GM15510 (cell line): ENCODE data around the gene GNAS.

Source experiments
- POLR2A ChIP-seq: IDR thresholded peaks from 3 replicates; pipeline ENCODE4 v1.6.1; 2011; ENCODE audit warnings: borderline replicate concordance; ENCODE audit not compliant: insufficient read length; ENCODE audit errors: extremely low read depth

Gene GNAS

DNA sequence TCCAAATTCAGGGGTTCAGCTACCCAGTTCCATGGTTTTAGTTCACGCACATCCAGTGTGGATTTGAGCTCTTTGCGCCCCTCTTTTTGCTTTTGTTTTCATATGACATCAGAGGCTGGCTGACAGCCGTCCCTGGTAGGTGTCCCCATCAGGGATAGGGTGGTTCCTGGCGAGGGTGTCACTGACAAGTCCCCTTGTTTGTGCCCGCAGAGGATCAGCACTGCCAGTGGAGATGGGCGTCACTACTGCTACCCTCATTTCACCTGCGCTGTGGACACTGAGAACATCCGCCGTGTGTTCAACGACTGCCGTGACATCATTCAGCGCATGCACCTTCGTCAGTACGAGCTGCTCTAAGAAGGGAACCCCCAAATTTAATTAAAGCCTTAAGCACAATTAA lies 58.0 kb downstream of the GNAS start:
- no peak for TF ChIP-seq POLR2A

DNA sequence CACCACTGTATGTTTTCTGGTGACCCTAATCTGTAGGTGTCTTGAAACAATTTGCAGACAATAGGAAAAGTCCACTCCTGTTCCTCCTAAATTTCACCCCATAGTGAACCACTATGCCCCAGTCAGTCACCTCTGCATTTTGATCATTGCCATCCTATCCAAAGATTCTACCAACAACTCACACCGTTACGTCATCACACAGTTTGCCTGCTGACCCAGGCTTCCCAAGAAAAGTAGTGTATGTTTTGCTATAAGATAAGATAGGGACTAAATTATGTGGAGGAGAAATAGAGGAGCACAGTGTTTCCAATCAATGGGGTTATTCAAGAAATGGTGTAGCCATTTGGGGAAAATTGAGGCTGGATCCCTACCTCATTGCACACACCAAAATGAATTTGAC lies 58.8 kb downstream of the GNAS start:
- no peak for TF ChIP-seq POLR2A

DNA sequence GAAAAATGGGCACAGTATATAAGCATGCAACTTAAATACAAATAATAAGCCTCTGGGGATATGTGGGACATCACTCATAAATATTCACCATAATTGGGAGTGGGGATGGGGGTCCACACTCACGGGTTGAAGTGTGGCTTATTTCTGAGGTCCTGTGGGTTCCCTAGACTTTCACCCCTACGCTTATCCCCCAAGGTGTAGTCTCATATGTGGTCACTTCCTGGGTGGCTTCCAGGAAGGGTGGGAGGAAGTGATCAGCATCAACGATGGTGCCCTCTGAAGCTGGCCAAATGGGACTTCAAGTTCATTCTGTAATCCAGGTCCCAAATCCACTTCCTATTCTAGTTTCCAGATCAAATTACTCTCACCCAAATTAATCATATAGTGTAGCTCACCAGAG lies 59.5 kb downstream of the GNAS start:
- TF ChIP-seq POLR2A: no peak

DNA sequence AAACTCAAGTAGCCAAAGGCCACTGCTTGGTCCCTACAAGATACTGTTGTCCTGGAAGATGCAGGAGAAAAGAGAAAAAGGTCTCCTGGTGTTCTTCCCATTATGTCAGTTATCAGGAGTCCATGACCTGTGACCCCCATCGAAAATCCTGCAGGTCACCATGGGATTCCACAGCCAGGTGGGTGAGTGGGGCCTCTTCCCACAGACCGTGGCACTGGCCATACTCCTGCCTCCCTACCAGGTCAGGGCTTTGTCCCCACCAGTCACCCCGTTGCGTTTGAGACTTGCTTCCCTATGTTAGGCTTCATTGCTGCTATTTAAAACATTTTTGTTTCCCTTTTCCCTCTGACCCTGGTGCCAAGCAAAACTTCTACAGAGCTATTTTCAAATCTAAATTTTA lies 60.6 kb downstream of the GNAS start:
- no peak for TF ChIP-seq POLR2A

DNA sequence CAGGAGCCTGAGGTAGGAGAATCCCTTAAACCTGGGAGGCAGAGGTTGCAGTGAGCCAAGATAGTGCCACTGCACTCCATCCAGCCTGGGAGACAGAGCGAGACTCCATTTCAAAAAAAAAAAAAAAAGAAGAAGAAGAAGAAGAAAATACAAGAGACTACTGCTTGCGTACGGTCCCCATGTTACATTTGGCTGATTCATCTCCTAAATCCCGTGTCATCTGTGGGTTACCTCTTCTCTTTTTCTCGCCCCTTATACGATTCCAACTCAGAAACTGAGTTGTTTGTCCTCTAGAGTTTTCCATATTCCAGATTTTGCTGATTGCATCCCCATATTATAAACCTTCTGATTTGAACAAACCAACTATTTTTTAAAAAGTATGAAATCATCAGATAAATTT lies 66.1 kb downstream of the GNAS start:
- no peak for TF ChIP-seq POLR2A

DNA sequence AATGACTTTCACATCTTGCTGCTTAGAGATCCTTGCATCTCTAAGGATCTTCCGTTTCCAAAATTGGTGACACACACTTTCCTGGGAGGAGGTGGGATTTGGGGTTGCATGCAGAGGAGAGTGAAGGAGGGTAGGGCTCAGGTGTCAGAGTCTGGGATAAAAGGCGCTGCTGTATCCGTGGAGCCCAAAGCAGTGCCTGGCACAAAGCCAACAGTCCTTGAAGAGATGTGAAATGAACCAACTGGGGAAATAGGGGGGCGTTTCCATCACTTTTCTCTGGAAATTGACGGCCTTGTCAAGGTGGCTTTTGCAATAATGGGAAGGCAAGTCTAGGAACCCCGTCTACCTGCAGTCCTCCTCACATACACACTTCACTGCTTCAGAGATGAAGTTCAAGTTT lies 69.0 kb downstream of the GNAS start:
- no peak for TF ChIP-seq POLR2A

DNA sequence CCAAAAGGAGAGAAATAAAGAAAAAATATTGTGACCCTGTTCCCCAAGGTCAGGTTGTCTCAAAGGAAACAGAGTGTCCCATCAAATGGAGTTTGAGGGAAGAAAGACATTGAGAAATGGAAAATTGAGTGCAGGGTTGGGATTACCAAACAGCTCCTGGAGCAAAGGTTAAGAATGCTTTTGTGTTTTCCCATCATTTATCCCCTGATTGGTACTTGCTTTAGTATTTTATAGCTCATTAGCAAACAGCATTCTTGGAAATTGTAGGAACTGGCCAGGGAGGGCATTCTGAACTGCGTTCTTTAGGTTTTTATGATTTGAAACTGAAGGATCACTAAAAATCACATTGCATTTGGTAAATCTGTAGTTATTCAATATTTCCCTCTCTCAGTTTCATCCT lies 69.5 kb downstream of the GNAS start:
- no peak for TF ChIP-seq POLR2A

DNA sequence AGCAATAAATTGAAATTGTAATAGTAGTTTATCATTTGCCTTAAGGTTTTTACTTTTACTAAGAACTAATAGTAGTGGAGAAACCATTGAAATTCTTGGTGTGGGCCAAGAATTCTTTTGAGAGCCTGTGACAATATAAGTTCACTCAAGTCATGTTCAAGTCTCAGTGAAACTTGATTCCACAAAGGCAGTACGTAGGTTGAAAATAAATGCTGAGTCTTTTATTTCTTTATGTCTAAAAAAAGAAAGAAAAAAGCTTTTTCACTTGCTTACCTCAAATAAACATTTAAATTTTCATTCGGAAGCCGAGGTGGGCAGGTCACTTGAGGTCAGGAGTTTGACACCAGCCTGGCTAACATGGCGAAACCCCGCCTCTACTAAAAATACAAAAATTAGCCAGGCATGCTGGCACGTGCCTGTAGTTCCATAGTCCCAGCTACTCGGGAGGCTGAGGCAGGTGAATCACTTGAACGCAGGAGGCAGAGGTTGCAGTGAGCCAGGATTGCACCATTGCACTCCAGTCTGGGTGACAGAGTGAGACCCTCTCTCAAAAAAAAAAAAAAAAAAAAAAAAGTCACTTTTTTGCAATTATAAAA lies 70.7 kb downstream of the GNAS start:
- TF ChIP-seq POLR2A: no peak

DNA sequence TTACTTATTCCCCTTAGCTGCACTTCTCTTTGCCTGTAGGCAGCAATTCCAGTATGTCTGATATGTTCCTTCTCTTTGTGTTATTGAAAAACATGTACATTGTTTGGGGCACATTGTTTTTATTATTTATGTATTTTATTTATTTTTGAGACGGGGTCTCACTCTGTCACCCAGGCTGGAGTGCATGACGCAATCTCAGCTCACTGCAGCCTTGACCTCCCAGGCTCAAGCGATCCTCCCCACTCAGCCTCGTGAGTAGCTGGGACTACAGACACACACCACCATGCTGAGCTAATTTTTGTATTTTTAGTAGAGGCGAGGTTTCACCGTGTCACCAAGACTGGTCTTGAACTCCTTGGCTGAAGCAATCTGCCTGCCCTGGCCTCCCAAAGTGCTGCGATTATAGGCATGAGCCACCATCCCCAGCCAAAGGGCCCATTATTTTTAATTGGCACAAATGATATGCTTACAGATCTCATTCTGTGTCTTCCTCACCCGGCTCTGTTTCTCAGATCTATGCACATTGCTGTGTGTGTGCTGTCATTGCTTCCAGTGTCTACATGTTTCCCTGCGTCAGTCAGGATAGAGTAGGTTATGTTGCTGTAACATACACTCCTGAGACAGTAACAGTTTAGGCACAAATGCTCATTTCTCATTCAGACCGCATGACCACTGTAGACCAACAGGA lies 74.4 kb downstream of the GNAS start:
- TF ChIP-seq POLR2A: no peak

DNA sequence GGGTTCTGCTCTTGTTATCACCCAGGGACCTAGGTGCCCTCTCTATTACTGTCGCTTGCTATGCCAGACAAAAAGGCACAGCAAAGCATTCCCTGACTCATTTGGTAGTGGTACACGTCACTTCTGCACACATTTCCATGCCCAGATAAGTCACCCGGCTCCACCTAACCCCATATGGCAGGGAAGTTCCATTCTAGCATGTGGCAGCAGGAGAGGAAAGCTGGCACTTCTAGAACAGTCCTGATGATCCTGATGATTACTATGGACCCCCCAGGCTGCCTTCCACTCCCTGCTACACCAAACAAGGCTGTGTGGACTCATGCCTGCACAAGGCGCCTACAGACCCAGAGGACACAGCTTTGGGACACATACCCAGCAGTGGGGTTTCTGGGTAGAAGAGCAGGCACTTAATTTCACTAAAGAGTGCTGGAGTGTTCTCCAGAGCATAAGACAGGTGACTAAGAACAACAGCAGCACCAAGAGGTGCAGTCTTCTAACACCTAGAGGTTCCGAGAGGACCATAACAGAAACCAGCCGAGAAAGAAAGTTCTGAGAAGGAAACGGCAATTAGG lies 75.1 kb downstream of the GNAS start:
- TF ChIP-seq POLR2A: no peak

DNA sequence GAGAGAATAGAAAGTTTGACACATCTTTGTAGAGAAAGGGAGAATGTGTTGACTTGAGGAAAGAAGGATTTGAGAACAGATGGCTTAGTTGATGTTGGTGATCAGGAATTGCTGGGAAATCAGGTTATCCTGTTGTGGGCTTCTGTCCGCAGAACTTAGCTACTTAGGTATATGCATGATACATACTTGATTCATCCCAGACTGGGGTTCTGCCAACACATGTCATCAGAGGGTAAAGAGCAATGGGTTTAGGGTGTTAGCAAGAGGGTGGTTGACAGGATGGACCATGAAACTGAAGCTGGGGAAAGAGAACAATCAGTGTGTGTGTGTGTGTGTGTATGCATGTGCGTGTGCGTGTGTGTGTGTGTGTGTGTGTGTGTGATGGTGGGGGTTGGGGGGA lies 78.0 kb downstream of the GNAS start:
- no peak for TF ChIP-seq POLR2A

DNA sequence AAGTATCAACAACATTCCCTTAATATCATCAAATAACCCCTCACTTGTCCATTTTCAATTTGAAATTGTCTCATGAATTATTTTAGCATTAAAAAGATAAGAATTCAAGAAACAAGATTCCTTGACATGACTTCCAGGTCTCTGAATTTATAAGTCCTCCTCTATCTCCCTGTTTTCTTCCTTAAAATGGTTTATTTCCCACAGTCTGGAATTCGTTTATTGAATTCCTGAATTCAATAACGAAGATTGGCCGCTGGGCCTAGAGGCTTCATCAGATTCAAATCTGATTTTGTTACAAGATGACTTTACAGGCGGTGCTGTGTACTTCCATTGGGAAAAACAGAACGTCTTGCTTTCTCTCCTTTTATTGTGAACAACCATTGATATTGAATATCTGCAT lies 79.7 kb downstream of the GNAS start:
- no peak for TF ChIP-seq POLR2A

DNA sequence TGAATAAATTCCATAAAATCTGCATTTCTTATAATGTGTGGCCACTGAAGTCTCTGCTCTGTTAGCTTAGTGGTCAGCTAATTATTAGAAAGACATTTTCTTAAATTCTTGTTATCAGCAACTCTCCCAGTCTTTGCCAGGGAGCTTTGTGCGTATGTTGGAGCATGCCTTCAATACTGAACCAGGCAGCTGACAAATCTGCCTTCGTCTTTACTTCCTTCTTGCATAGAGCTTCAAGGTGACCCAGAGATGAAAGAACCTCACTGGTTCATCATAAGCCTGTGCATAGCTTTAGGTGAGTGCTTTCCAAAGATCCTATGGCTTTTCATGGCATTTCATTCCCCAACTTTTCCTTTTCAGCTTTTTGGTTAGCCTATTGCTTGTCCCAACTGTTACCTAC lies 85.6 kb downstream of the GNAS start:
- TF ChIP-seq POLR2A: no peak

DNA sequence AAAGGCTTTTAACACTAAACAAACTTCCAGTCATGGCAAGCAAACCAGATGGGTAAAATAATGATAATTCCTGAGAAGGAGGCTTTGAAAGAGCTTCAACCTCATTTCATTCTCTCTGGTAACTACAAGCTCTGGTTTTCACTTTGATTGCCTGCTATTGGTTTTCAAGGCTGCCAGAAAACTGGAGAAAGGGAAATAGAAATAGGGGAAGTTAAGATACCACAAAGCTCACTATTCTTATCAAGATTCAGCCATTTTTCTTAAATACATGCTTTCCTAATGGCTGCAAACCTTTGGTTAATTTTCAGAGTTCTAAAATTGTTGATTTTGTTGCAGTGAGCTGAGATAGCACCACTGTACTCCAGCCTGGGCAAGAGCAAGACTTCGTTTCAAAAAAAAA lies 86.0 kb downstream of the GNAS start:
- no peak for TF ChIP-seq POLR2A

DNA sequence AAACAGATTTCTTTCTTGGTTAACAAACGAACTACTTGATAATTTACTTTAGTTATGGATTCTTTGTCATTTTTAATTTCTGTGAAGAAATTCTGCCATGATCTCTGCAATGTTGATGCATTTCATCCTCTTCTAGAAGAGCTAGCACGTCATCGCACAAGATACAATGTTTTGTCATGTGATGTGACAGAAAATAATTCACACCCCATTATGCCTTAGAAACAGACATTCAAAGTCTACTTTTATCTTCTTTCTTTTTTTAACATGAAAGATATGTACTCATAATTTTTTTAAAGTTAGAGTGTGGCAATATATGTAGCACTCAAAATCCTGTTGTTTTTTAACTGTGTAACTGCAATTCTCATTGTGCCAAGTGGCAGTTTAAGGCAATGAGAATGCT lies 89.0 kb downstream of the GNAS start:
- TF ChIP-seq POLR2A: no peak

DNA sequence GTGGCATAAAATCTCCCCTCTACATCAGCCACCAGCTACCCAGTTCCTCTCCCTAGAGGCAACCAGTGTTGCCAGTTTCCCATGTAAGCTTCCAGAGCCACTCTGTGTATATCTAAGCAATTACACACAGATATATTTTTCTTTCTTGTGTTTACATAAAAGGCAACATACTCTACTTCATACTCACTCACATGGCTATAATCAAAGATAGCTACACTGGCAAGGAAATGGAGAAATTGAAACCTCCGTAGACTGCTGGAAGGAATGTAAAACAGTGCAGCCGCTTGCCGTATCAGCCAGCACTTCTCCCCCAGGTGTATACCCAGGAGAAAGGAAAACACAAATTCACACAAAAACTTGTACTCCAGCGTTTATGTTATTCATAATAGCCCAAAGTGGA lies 90.0 kb downstream of the GNAS start:
- TF ChIP-seq POLR2A: no peak
